ENCODE data around the gene PGAP1. TPM values are rescaled to one million over a fixed set of nuclear protein-coding genes. Genes with fewer than 3 reads are reported as not detected.

Gene PGAP1
- total RNA-seq, 1 experiment from 2014 or later, result 21.0 TPM

- Histone ChIP-seq H3T11ph (ENCODE audit: low read length) (no peak overlapping the region), H2BK15ac (ENCODE audit: low read depth, low read length) (no peak overlapping the region), H2BK12ac (ENCODE audit: insufficient read length, low read depth, low read length) (no peak overlapping the region), H3K23ac (ENCODE audit: insufficient read length, low read depth, low read length) (no peak overlapping the region), H2AK5ac (ENCODE audit: insufficient read length, low read length) (no peak overlapping the region), H2BK120ac (ENCODE audit: low read depth, low read length, poor library complexity, severe bottlenecking) (no peak overlapping the region), H4K20me1 (ENCODE audit: control insufficient read depth, insufficient read depth, insufficient read length) (no peaks in the 10 kb centered on the region), H3K4me1 (ENCODE audit: insufficient read depth, low read length) (no peaks in the 10 kb centered on the region), H4K5ac (ENCODE audit: insufficient read length, low read depth, low read length) (no peak overlapping the region), H3K79me1 (ENCODE audit: insufficient read depth, low read depth, low read length, poor library complexity, severe bottlenecking) (no peaks in the 10 kb centered on the region), H3K79me2 (ENCODE audit: insufficient read depth, low read length) (no peaks in the 10 kb centered on the region), H3K9ac (ENCODE audit: extremely low read depth, insufficient read length, low read length) (no peak overlapping the region), H3K27ac (ENCODE audit: insufficient read length, low read depth, low read length) (no peak overlapping the region), H4K8ac (replicated peaks; ENCODE audit: insufficient read length, low read depth, low read length) (no peak overlapping the region), H3K4ac (ENCODE audit: low read depth, low read length) (no peak overlapping the region), H3K56ac (ENCODE audit: insufficient read length, low read depth, low read length) (no peak overlapping the region), H2BK20ac (ENCODE audit: low read depth, low read length, poor library complexity, severe bottlenecking) (no peak overlapping the region), H3K27me3 (ENCODE audit: insufficient read depth, low read length) (no peaks in the 10 kb centered on the region), H3K23me2 (ENCODE audit: insufficient read length, low read depth, low read length, poor library complexity, severe bottlenecking) (no peaks in the 10 kb centered on the region), H2BK5ac (ENCODE audit: insufficient read length, low read length) (no peak overlapping the region), H3K14ac (ENCODE audit: insufficient read depth, low read length) (no peak overlapping the region), H4K91ac (ENCODE audit: insufficient read length, low read depth, low read length) (no peak overlapping the region), H3K18ac (ENCODE audit: insufficient read length, low read depth, low read length) (no peak overlapping the region), H3K4me2 (ENCODE audit: insufficient read depth, insufficient read length, low read length) (no peak overlapping the region), H2AFZ (ENCODE audit: low read length) (no peak overlapping the region), H3K9me3 (ENCODE audit: control insufficient read depth, low read depth, low read length) (no peaks in the 10 kb centered on the region)
- H3K4me3 Mint-ChIP-seq, result no peak overlapping the region
- no peak for TF ChIP-seq CTCF (conservative IDR thresholded peaks at IDR 0.05)
- no peak overlapping the region for H3K27ac Mint-ChIP-seq
- H3K9me3 Mint-ChIP-seq, result no peaks in the 10 kb centered on the region
- WGBS (ENCODE audit: extremely low coverage, insufficient read length, low lambda C conversion rate), result no CpG with 5 or more reads among the region's 1 CpG
- no peak for DNase-seq
- H3K27me3 Mint-ChIP-seq (ENCODE audit: low read depth), result no peaks in the 10 kb centered on the region
- no peaks in the 10 kb centered on the region for H3K36me3 Mint-ChIP-seq (ENCODE audit: insufficient read depth in 1 of 3, low read depth in 3 of 3)
- H3K4me1 Mint-ChIP-seq, result no peaks in the 10 kb centered on the region
These were observed 8.2 kb upstream of the PGAP1 start for GRCh38 chr2:196934672-196935071.
